Stimulated activated CD8-positive, alpha-beta memory T cell treated with anti-CD3 and anti-CD28 coated beads, Interleukin-12 subunit alpha, Interleukin-12 subunit beta, amount 100 ng/mL, for 24 hours (primary cell): Measurements from ENCODE around the gene LHFPL2.

Source experiments
- DNase-seq: peaks from one replicate; pipeline ENCODE4 v3.0.0-alpha.2; 2020; ENCODE audit errors: extremely low read depth

Gene LHFPL2

GRCh38 chr5:78618303-78618702, 30.3 kb downstream of the LHFPL2 start:
- no peak for DNase-seq

- no peak for DNase-seq
Measured at GRCh38 chr5:78615697-78616096, 32.9 kb downstream of the LHFPL2 start.

GRCh38 chr5:78614816-78615215, 33.8 kb downstream of the LHFPL2 start:
- DNase-seq, result no peak

GRCh38 chr5:78613756-78614155, 34.8 kb downstream of the LHFPL2 start:
- no peak for DNase-seq

DNA sequence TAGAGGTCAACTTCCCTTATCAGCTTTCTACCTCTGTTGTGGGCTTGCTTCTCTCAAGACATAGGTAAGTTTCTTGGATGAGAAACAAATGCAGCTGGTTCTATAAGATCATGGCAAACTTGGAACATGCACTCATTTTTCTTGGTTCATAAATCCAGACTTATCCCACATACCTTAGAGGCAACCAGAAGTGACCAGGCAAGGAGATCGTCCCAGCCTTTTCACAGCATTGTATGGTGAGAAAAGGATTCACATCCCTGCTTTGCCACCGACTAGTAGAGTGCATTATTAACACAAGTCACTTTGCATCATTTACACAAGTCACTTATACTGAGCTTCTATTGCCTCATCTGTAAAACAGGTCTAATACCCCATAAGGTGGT, 35.4 kb downstream of the LHFPL2 start:
- DNase-seq, result no peak

GRCh38 chr5:78612227-78613150, 36.1 kb downstream of the LHFPL2 start:
- no peak for DNase-seq

GRCh38 chr5:78611126-78611605, 37.4 kb downstream of the LHFPL2 start:
- no peak for DNase-seq

DNA sequence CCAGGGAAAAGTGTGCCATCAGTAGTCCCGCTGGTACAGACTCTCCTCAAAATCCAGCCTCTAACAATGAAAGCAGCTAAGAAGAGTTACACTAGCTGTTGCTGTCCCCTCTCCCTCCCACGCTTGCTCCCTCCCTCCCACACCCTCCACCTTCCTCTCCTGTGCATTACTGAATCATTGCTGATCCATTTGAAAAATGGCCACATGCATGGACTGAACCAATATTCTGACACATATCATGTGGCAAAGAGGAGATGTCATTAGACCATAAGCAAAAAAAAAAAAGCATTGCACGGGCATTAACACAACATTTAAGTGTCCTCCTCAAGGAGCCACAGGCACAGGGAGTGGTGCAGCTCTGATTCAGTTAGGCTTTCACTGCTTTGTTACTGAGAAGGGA, 37.9 kb downstream of the LHFPL2 start:
- DNase-seq, result no peak

DNA sequence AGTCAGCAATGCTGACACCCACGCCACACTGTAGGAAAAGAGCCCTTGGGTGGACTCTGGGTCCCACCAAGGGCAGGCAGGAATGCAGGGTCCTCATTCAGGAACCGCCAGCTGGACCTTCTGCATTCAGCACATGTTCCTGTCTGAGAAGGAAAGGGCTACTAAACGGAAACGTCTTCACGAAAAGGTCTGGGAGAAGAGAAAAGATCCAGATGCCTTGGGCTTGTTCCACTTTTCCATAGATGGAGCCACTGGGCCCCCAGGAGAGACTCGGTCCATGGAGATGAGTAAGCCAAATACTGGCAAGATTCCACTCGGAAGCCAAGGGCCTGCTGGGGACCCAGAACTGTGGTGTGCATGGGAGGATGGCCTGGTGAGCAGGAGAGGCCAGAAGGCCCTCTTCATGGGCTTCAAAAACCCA, 38.4 kb downstream of the LHFPL2 start:
- DNase-seq, result no peak

DNA sequence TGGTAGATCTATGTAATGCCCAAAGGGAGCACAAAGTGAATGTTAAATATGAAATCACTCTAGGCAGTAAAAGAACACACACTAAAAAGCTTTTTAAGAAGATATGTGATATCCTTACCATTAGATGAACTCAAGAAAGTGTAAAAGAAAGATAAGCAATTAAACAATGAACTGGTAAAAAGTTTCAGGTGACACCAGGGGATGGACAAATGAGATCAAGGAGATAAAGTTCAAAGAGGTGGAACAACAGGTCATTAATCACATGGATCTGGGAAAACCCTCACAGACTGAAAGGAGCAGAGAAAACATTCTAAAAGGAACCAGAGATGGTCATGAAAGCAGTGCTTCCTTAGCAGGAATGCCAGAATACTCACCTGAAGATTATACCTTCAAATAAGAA, 40.7 kb downstream of the LHFPL2 start:
- no peak for DNase-seq

GRCh38 chr5:78606241-78606640, 42.3 kb downstream of the LHFPL2 start:
- no peak for DNase-seq

GRCh38 chr5:78605611-78606010, 43.0 kb downstream of the LHFPL2 start:
- DNase-seq, result no peak

GRCh38 chr5:78604689-78605285, 43.8 kb downstream of the LHFPL2 start:
- DNase-seq, result no peak

DNA sequence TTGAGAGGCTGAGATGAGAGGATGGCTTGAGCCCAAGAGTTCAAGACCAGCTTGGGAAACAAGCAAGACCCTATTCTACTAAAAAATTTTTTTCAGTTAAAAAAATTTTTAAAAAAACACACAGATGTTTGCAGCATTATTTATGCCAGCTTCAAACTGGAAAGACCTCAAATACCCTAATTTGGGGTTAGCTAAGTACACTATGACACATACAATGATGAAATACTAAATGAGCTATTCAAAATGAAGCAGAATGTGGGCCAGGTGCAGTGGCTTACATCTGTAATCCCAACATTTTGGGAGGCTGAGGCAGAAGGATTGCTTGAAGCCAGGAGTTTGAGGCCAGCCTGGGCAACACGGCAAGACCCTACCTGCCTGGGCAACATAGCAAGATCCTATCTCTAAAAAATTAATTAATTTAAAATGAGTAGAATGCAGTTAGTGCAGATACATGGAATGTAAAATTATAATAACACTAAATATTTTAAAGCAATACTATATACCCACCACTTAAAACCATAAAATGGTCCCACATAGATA, 44.9 kb downstream of the LHFPL2 start:
- no peak for DNase-seq

GRCh38 chr5:78602400-78602799, 46.2 kb downstream of the LHFPL2 start:
- DNase-seq, result no peak

- no peak for DNase-seq
Measured at GRCh38 chr5:78601559-78602314, 46.8 kb downstream of the LHFPL2 start.

DNA sequence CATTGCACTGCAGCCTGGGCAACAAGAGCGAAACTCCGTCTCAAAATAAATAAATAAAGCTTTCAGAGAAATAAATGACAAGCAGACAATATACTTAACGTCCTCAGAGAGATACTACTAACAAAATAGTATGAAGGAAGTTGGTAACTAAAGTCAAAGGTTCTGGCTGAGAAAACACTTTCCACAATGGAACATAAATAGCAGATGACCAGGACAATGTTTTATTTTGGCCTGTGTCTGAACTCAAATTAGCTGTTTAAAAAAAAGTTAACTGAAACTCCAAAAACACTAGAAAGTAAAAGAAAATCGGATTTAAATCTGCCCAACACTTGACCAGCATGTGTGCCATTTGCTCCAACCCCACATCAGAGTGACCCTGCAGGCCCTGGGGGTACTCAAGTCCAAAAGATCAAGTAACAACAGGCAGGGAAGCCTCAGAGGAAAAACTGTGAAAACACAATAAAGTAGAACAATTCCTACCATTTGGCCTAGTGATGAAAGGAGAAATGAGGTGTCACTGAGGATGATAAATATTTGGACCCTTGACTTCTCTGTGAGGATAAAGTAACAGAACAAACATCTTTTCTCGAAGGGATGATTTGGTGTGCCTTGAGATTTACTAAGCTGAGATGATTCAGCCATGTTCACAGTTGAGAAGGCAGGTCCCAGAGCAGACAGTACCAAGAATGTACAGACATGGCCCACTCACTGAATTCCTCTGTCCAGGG, 47.7 kb downstream of the LHFPL2 start:
- DNase-seq, result no peak

- no peak for DNase-seq
Measured at GRCh38 chr5:78598973-78599372, 49.6 kb downstream of the LHFPL2 start.

GRCh38 chr5:78597974-78598371, 50.6 kb downstream of the LHFPL2 start:
- DNase-seq, result no peak

- no peak for DNase-seq
Measured at GRCh38 chr5:78597068-78597973, 51.3 kb downstream of the LHFPL2 start.
